Middle frontal gyrus (tissue), 1 donor: ENCODE results near the gene NFE2.

Source experiments
- DNase-seq: peaks from one replicate; pipeline ENCODE4 v3.0.0-alpha.2; 2015; ENCODE audit warnings: low spot score; ENCODE audit errors: extremely low spot score

The NFE2 gene

DNA sequence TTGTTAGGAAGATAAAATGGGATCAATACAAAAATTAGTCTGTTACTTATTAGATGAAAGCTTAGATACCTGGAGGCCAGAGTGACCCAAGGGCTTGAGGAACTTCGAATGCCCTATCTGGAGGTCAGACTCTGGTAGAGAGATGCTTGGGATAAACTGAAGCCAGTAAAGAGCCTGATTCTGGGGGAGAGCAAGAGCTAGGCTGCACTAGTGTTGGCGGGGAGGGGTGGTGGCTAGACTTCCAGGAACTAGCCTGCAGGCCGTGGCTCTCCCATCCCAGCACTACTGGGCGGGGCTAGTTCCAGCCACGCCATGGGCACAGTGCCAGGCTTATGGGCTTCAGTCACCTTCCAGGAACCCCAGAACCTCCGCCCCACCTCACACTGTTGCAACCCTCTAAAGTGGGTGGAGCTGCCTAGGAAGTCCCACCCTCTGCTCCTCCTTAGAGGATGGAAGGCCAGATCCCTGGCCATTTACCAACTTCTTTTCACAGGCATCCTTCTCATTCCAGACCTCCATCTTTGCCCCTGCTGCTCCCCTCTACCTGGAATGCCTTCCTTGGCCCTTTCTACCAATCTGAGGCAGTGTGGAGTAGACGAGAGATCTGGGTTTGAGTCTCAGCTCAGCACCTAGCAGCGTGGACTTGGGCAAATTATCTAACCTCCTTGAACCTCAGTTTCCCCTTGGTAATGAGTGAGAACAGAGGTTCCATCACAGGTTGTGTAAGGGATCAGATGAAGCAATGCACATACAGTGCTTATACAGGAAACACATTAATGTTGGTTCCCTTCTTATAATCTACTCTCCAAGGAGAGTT lies 6.3 kb upstream of the NFE2 start:
- no peak for DNase-seq

- DNase-seq, result no peak
Measured at GRCh38 chr12:54304187-54304810, 3.5 kb upstream of the NFE2 start.

- DNase-seq, result no peak
Measured at GRCh38 chr12:54303640-54304039, 2.8 kb upstream of the NFE2 start.

GRCh38 chr12:54301428-54302048 lies 723 bp upstream of the NFE2 start:
- DNase-seq, result no peak

- no peak for DNase-seq
Measured at GRCh38 chr12:54300225-54300731, 537 bp downstream of the NFE2 start.

- DNase-seq, result no peak
Measured at GRCh38 chr12:54299515-54300224, 1.1 kb downstream of the NFE2 start.

DNA sequence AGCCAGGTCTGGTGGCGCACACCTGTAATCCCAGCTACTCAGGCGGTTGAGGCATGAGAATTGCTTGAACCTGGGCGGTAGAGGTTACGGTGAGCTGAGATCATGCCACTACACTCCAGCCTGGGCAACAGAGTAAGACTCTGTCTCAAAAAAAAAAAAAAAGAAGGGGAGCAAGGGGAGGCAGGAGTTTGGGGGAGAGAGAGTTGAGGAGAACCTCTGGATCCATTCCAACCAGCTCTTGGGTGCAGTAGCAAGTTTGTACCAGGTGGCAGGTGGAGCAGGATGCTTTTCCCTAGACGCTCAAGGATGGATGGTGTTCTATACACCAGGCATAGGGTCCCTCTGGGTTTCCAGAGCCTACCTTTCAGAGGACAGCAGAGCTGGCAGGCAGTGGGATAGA lies 1.9 kb downstream of the NFE2 start:
- DNase-seq, result no peak

GRCh38 chr12:54296393-54297099 lies 4.3 kb downstream of the NFE2 start:
- DNase-seq, result no peak

- DNase-seq, result no peak
Measured at GRCh38 chr12:54294953-54295566, 5.8 kb downstream of the NFE2 start.

DNA sequence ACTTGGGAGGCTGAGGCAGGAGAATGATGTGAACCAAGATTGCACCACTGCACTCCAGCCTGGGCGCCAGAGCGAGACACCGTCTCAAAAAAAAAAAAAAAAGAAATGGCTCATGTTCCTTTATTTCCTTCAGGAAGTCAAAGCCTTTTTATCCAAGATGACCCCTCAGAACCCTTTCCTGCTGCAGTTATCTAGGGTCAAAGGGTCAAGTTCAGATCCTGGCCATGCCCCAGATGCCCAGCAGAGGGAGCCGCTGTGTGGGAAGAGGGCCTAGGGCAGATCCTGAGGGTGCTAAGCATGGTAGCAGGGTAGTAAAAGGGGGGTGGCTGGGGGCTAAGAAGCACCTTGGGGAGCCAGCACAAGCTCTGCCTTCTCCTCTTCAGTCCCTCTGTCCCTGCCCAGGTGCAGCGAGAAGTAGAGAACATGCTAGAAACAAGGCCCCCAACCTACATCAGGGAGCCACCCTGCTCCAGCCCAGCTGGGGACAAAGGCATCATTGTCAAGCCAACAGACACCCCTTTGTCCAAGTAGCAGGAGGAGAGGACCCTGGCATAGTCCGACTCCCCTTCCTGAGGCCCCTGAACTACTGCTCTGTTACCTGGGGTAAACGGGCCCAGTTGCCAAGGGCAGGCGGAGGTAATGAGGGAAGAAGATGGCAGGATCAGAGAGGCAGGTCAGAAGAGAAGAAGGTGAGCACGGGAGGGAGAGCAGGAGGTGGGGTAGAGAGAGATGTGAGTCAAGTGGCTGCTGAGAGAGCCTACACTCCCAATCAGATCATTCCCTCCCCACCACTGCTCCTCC lies 6.5 kb downstream of the NFE2 start:
- no peak for DNase-seq

GRCh38 chr12:54292931-54293241 lies 7.9 kb downstream of the NFE2 start:
- no peak for DNase-seq

DNA sequence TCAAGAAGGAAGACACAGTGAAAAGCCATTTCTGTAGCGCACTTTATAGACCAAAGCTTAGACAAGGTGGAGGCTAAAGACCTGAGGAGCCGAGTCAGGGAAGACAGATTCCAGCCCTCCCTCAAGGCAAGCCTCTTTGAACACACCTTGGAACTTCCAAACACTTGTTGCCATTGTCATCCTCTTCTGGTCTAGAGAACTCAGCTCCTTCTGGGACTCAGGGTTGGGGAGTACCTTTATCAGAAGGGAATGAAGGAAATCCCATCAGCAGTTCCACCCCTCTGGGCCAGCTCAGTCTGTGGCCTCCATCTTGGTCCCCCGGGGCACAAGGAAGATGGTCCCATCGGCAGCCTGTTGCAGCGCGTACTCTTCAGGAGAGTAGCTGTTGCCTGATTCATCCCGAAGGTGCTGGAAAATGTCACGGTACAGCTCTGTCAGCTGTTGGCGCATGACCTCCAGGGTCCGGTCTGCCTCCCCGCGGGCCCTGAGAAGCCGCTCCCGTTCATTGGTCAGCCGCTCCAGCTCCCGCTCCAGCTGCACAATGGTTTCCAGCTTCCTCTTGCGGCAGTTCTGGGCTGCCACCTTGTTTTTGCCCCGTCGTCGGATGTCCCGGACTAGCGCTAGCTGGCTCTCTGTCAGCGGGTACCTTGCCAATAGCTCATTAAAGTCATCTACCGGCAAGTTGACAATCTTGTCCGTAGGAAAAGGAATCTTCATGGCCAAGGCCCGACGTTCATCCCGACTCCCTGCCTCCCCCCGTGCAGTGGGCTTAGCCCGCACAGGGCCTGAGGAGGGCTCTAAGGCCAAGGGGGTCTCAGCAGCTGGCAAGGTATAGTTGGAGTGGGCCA lies 8.5 kb downstream of the NFE2 start:
- DNase-seq, result no peak

GRCh38 chr12:54287261-54288157 lies 13.3 kb downstream of the NFE2 start:
- DNase-seq, result no peak

GRCh38 chr12:54286042-54287030 lies 14.5 kb downstream of the NFE2 start:
- DNase-seq, result no peak

DNA sequence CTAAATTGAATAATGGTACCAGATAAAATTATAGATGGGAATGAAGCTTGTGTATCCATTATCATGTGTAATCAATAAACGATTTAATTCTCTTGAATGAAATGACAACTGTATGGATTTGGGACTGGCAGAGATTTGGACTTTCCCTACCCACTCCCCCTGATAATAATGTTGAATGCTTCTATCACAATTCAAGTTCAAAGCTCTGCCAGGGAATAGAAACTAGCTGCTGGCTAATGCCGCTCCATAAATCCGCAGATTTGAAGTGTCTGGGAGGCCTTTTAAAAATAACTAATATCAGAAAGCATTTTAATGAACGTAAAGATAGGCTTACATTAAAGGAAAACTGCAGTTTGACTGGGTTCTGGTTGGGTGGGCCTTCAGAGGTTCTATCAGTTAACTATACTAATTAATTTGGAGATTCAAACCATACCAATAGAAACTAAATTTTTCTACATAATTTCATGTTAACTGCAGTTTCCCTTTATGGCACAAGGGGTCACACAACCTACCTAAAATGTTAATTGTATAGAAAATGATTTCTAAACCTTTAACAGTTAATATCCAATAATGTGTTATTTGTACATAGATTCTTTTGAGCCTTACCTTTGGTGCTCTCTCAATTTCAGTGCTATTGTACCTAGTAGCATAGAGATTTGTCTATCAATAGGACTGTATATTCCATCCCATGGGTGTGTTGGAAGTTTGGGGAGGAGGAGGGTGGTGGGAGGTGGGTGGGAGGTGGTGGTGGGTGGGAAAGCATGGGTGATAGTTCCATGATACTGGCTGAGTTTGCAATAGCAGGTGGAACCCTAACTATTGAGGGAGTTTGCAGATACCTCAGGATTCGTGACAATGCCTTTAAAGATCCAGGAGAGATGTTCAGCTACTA lies 15.4 kb downstream of the NFE2 start:
- no peak for DNase-seq
